Activated naive CD4-positive, alpha-beta T cell treated with anti-CD3 and anti-CD28 coated beads, Interleukin-2, amount 50 U/mL, for 16 hours (primary cell): Measurements from ENCODE around the gene DMBT1.
"Not testable (repeated sequence)": the region's sequence is repeated elsewhere in the genome, so short reads cannot be mapped to it uniquely, and the experiment has no call there.

Source experiments
- DNase-seq: peaks from one replicate; pipeline ENCODE4 v3.0.0-alpha.2; 2020

DMBT1 gene

GRCh38 chr10:122588381-122588780, 27.8 kb downstream of the DMBT1 start:
- no peak for DNase-seq

DNA sequence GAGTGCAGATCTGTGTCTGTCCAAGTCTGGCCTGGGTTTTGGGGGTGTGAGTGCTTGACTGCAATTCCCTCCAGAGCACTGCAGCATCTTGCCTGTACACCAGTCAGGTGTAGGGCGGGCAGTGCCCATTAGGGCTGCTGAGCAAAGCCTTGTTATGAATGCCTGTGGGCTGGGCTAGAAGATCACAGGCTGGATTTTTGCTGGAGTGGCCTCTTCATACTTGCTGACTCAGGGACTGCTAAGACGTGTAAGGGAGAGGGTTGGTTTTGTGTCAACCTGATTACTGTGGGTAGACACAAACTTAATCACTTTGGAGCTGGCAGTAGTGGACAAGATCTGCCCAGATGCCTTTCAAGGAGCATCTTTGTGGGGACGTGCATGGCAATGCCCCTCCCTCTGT, 29.6 kb downstream of the DMBT1 start:
- no peak for DNase-seq

DNA sequence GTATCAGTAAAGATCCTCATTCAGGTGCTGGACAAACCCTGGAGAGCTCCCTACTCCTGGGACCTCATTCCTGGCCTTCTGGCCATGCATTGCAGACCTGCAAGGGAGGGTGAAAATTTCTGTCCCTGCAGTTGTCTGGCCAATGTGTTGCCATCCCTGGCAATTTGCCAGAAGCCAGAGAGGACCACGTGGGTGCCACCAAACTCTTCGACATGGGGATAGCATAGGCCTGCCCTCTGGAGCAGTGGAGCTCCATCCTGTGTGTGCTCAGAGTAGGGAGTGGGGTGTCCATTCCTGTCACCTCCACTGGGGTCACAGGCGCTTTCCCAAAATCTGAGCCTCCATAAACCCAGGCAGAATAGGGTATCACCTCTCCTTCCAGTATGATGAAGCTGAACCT, 31.2 kb downstream of the DMBT1 start:
- DNase-seq, result no peak

- DNase-seq, result no peak
These were observed 31.6 kb downstream of the DMBT1 start for GRCh38 chr10:122592161-122592560.

DNA sequence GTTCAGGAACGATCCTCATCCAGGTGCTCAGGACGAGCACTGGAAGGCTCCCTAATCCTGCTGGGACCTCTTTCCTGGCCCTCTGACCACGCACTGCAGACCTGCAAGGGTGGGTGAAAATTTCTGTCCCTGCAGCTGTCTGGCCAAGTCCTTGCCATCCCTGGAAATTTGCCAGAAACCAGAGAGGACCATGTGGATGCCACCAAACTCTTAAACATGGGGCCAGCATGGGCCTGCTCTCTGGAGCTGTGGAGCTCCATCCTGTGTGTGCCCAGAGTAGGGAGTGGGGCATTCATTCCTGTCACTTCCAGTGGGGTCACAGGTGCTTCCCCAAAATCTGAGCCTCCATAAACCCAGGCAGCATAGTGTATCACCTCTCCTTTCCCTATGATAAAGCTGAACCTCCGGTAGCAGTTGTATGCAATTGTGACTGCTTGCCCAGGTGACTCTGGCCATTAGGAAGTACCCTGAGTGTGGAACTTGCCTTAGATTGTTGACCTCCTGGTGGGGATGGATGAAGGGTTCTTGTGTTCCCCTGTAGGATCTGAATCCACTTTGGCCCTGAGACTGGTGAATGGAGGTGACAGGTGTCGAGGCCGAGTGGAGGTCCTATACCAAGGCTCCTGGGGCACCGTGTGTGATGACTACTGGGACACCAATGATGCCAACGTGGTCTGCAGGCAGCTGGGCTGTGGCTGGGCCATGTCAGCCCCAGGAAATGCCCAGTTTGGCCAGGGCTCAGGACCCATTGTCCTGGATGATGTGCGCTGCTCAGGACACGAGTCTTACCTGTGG, 57.1 kb downstream of the DMBT1 start:
- no peak for DNase-seq

GRCh38 chr10:122618461-122619165, 58.1 kb downstream of the DMBT1 start:
- DNase-seq, result no peak

GRCh38 chr10:122620961-122621360, 60.4 kb downstream of the DMBT1 start:
- DNase-seq, result not testable (repeated sequence)

DNA sequence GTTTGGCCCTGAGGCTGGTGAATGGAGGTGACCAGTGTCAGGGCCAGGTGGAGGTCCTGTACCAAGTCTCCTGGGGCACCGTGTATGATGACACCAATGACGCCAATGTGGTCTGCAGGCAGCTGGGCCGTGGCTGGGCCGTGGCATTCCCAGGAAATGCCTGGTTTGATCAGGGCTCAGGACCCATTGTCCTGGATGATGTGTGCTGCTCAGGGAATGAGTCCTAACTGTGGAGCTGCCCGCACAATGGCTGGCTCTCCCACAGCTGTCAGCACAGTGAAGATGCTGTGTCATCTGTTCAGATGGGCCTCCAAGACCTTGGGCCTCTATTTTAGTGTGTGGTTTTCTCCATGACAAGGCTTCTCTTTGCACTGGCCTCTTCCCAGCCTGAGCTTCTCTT, 64.0 kb downstream of the DMBT1 start:
- DNase-seq, result no peak

GRCh38 chr10:122630526-122630925, 70.0 kb downstream of the DMBT1 start:
- no peak for DNase-seq

DNA sequence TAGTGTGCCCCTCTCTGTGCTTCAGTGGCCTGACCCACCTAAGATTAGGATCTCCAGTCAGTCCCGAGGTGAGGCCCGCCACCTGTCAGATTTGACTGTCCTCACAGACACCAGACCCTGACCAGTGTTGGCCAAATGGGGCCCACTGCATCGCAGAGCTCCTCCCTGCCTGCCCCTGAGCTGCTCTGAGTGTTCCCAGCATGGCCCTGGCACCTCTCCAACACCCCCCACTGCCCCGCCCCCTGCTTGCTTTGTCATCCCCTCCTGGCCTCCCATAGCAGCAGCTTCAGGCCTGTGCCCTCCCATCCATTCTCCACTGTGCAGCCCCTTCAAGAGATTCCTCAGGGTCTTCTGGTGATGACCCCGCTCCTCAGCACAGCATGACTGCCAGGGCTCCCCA, 71.5 kb downstream of the DMBT1 start:
- no peak for DNase-seq

GRCh38 chr10:122632576-122632975, 72.0 kb downstream of the DMBT1 start:
- no peak for DNase-seq

DNA sequence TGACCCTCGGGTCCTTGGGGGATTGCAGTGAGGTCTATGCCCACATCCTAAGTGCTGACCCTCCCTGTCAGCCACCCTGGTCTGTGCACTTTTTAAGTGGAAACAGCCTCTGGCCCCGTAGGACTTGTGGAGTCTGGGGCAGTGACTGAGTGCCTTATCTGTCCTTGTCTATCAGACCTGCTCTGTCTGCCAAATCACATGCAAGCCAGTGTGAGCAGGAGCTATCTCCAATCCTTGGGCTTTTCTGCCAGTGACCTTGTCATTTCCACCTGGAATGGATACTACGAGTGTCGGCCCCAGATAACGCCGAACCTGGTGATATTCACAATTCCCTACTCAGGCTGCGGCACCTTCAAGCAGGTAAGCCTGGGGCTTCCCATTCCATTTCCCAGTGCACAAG, 76.4 kb downstream of the DMBT1 start:
- DNase-seq, result no peak

DNA sequence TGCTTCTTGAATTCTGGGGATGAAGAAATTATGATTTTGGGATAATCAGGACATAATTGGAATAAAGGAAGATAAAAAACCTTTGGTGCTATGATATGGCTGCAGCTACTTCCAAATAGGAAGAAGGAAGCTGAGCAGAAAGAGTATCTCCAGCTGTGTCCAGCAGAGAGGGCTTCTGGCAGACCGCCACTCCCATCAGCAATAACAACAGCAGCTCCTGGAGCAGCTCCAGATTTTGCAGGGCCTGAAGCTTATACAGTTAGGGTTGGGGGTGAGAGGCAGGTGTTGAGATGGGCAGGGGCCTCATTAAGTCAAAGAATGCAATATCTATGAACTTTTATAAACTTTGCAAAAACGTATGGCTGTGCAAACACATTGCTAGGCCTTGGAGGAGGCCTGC, 76.8 kb downstream of the DMBT1 start:
- DNase-seq, result no peak

GRCh38 chr10:122638106-122638505, 77.6 kb downstream of the DMBT1 start:
- no peak for DNase-seq

- no peak for DNase-seq
These were observed 79.2 kb downstream of the DMBT1 start for GRCh38 chr10:122639801-122640200.

DNA sequence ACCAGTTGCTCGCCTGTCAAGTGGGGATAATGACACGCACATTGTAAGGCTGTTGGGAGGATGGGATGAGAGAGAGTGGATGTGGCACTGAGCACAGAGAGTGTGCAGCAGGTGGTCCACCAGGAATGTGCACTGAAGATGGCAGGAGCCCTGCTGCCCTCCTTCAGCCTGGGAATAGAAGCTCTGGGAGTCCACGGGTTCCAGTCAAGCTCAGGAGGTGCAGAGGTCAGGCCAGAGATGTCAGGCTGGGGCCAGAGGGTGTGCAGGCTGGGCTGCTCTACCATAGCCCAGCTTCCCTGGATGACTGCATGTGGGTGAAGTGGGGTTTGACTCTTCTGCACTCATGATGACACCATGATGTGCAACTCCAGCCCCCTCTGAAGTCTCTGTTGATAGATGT, 80.4 kb downstream of the DMBT1 start:
- DNase-seq, result no peak

DNA sequence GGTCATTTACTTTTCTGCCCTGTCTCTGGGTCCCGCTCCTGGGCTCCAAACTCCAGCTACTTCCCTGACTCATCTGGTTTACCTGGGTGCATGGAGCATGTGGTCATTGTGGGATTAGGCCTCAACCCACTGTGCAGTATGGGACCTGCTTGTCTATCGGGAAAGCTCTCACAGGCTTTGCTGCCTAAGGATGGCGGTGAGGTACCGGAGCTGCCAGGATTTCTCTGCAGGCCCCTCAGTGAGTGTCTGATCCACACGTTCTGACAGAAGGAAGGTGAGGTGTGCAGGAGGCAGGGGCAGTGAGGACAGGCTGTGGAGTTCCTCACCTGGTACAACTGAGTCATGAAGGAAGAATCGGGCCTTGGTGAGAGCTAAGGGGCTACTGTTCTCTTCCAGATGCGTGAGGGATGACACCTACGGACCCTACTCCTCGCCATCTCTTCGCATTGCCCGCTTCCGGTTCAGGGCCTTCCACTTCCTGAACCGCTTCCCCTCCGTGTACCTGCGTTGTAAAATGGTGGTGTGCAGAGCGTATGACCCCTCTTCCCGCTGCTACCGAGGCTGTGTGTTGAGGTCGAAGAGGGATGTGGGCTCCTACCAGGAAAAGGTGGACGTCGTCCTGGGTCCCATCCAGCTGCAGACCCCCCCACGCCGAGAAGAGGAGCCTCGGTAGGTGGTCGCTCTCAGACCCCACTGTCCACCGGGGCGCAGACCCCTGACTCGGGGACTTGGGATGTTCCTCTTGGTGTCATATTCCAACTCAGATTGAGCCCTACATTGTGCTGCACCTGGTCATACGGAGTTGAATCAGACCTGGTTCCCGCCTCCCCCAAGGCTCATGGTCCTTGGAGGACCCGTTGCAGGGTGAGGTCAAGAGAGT, 82.4 kb downstream of the DMBT1 start:
- no peak for DNase-seq

- no peak for DNase-seq
These were observed 83.5 kb downstream of the DMBT1 start for GRCh38 chr10:122643931-122644534.

- DNase-seq, result no peak
These were observed 86.2 kb downstream of the DMBT1 start for GRCh38 chr10:122646511-122647382.

- no peak for DNase-seq
These were observed 86.9 kb downstream of the DMBT1 start for GRCh38 chr10:122647383-122647968.

DNA sequence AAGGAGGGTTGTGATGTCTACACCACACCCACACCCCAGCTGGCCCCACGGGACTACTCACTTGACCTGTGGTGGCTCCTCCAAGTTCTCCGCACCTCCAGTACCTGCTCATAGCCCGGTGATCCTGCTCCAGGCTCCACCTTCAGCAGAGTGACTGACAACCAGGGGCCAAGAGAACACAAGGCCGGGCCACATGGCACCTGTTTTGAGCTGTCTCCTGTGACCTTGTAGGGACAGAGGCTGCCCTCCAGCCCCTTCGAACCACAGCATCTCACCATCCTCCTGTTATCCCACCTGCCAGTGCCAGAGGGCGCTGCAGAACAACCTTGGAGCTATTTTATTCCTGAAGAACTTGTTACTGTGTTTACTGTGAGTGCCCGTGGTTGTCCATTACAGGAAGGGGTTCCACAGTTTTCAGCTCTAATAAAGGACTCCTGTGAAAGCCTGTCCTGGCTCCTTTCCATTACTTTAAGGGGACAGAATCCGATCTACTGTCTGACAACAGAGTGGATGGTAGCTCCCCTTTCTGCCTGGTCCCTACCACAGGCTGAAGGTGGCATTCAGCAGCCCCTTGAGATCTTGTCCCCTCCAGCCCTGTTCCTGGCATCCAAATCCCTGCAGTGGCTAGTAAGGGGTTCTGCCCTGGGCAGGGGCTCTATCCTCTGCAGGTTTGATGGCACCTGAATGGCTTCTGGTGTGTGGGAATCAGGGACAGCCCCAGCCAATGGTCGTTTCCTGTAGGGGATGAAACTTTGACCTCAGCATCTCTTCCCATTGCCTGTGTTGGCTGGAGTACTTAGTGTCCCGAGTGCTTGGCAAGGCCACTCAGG, 88.3 kb downstream of the DMBT1 start:
- DNase-seq, result no peak
